ENCODE measurements around the gene IGSF11. TPM values are rescaled to one million over a fixed set of nuclear protein-coding genes. Genes with fewer than 3 reads are reported as not detected.
"Not testable (repeated sequence)": the region's sequence is repeated elsewhere in the genome, so short reads cannot be mapped to it uniquely, and the experiment has no call there.

IGSF11 gene, protein sequence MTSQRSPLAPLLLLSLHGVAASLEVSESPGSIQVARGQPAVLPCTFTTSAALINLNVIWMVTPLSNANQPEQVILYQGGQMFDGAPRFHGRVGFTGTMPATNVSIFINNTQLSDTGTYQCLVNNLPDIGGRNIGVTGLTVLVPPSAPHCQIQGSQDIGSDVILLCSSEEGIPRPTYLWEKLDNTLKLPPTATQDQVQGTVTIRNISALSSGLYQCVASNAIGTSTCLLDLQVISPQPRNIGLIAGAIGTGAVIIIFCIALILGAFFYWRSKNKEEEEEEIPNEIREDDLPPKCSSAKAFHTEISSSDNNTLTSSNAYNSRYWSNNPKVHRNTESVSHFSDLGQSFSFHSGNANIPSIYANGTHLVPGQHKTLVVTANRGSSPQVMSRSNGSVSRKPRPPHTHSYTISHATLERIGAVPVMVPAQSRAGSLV
- 0.08 and 0.41 TPM in 2 replicates for total RNA-seq (2014; rRNA removed; shearing (Covaris generic))

DNA sequence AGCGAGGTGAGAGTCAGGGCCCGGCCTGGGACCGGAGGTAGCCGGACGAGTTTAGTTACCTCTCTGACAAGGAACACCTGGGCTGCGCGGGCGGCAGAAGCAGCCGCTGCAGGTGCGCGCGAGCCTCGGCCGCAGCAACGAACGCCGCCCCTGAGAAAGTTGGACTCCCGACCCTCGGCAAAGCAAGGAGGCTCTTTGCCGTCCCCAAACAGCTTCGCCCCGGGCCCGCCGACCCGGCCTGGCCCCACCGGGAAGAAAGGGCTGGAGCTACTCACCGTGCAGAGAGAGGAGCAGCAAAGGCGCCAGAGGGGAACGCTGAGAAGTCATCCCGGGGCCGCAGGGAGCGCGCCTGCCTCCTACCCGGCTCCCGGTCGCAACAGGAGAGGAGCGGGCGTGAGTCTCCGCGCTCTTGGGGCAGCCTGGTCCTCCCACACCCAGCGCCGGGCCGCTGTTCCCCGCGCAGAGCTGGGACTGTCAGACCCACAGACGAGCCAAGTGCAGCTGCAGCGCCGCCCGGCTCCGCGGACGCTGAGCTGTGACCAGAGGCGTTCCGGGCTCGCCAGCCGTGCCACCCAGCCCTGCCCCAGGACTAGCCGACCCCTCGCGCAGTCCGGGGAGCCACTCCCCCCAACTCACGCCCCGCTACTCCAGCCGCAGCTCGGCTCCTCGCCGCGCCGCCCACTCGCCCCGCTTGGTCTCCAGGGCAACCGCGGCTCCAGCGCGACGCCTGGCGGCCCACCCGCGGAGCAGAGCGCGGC lies at the start of gene IGSF11:
Gene IGSF11, minus strand, starts transcription at position 591 of the 758 bp plus-strand sequence. Its CDS starts 264 bp downstream, at position 327.
- Histone ChIP-seq H3K4me3 (peak within 1 kb of the TSS; percentile 54), H3K36me3 (no peaks in the 10 kb centered on the region), H3K27me3 (peaks cover 7% of the 10 kb centered on the region; the same call in 1 of the 2 replicates), H3K4me1 (peaks cover 2% of the 10 kb centered on the region; the same call in 1 of the 2 replicates), H3K27ac (no peak within 1 kb of the TSS), H3K9me3 (replicated peaks) (no peaks in the 10 kb centered on the region)
- peak; percentile 79 to 80 for DNase-seq

DNA sequence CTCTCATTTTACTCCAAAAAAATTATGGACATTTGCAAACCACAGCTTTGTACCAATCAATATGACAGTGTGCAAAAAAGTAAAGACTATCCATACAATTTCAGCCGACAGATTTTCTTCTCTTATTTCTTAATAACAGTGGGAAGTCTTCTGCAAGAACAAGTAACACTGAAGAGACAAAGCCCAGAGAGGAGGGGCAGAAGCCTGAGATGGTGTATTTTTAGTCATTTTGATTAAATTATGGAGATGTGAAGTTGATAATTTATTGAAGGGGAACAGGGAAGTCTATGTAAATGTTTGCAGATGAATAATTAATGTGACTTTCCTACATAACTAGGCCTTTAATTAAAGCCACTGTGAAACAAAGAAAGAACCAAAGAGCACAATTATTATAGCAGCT lies 45.7 kb upstream of the IGSF11 start:
- H3K4me1 ChIP-seq, result no peaks in the 10 kb centered on the region
- no peak overlapping the region for H3K4me3 ChIP-seq
- no peaks in the 10 kb centered on the region for H3K36me3 ChIP-seq
- H3K9me3 ChIP-seq (replicated peaks), result no peaks in the 10 kb centered on the region
- DNase-seq, result no peak
- no peak overlapping the region for H3K27ac ChIP-seq
- H3K27me3 ChIP-seq, result no peaks in the 10 kb centered on the region

DNA sequence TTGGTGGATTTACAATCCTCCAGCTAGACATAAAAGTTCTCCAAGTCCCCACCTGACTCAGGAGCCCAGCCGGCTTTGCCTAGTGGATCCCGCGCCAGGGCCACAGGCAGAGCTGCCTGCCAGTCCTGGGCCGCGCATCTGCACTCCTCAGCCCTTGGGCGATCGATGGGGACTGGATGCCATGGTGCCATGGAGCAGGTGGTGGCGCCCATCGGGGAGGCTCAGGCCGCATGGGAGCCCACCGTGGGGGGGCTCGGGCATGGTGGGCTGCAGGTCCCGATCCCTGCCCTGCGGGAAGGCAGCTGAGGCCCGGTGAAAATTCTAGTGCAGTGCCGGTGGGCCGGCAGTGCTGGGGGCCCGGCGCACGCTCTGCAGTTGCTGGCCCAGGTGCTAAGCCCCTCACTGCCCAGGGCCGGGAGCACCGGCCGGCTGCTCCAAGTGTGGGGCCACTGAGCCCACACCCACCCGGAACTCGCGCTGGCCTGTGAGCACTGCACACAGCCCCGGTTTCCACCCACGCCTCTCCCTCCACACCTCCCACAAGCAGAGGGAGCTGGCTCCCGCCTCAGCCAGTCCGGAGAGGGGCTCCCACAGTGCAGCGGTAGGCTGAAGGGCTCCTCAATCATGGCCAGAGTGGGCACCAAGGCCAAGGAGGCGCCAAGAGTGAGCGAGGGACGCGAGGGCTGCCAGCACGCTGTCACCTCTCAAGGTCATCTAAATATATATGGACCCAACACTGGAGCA lies 38.8 kb upstream of the IGSF11 start:
- H3K9me3 ChIP-seq (replicated peaks), result no peaks in the 10 kb centered on the region
- H3K4me1 ChIP-seq, result no peaks in the 10 kb centered on the region
- DNase-seq, result no peak
- no peak overlapping the region for H3K27ac ChIP-seq
- H3K27me3 ChIP-seq, result no peaks in the 10 kb centered on the region
- H3K36me3 ChIP-seq, result no peaks in the 10 kb centered on the region
- no peak overlapping the region for H3K4me3 ChIP-seq

DNA sequence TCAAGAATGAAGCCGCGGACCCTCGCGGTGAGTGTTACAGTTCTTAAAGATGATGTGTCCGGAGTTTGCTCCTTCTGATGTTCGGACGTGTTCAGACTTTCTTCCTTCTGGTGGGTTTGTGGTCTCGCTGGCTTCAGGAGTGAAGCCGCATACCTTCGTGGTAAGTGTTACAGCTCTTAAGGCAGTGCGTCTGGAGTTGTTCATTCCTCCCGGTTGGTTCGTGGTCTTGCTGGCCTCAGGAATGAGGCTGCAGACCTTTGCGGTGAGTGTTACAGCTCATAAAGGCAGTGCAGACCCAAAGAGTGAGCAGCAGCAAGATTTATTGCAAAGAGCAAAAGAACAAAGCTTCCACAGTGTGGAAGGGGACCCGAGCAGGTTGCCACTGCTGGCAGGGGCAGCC lies 37.8 kb upstream of the IGSF11 start:
- H3K4me1 ChIP-seq; DNase-seq; H3K36me3 ChIP-seq; H3K27ac ChIP-seq; H3K9me3 ChIP-seq (replicated peaks); H3K4me3 ChIP-seq; H3K27me3 ChIP-seq: not testable (repeated sequence)

DNA sequence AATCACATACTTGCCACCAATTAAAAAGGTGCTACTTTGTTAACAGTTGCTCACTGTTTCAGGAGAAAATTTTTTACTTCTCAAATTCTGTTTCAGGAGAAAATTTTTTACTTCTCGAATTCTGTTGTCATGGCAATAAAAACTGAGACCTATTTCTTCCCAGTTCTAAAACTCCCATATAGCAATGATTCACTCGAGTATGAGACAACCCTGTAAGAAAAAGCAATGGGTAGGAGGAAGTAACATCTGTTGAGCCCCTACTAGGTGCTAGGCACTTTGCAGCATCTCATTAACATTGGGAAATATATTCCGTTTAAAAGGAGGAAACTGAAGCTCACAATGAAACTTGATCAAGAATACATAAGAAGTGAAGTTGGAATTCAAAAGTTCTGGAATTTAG lies 35.1 kb upstream of the IGSF11 start:
- no peaks in the 10 kb centered on the region for H3K27me3 ChIP-seq

DNA sequence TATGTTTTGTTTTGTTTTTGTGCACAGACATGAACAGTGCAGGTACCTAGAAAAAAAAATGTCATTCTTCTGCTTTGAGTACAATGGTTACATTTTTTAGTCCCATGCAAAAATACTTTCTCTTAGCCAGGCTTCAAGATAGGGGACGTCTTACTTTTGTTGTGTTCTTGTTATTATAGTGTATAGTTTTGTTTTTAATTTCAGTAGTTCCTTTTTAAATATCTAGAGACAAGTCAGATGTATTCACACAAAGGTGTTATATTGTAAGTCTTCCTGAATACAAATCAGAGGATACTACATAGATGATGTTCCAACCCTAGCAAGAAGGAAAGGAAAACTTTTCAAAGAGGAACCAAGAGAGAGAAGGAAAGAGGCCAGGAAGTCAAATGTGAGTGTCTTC lies 28.8 kb upstream of the IGSF11 start:
- no peaks in the 10 kb centered on the region for H3K36me3 ChIP-seq
- no peak overlapping the region for H3K27ac ChIP-seq
- no peaks in the 10 kb centered on the region for H3K4me1 ChIP-seq
- no peak overlapping the region for H3K4me3 ChIP-seq
- H3K27me3 ChIP-seq, result no peaks in the 10 kb centered on the region
- no peak for DNase-seq
- H3K9me3 ChIP-seq (replicated peaks), result no peaks in the 10 kb centered on the region

More for the DNA sequence above, 35.1 kb upstream of the IGSF11 start:
- Histone ChIP-seq H3K27ac (no peak overlapping the region), H3K4me3 (no peak overlapping the region), H3K4me1 (no peaks in the 10 kb centered on the region), H3K9me3 (replicated peaks) (no peaks in the 10 kb centered on the region), H3K36me3 (no peaks in the 10 kb centered on the region)
- DNase-seq, result no peak

DNA sequence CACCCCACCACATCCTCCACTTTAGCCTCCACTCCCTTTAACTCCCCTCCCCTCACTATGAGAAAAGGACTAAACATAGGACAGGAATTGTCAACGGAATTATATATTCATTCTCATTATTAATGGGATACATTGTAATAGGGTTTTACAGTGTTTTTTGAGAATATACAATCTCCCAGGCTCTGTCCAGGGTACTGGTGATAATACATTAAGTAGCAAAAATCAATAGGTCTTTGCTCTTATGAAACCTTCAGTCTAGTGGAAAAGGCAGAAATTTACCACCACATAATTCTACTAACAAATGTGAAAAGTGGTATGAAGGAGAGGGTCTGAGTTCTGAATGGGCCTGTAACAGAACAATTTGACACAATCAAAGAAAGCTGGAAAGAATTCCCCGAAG lies 28.2 kb upstream of the IGSF11 start:
- H3K27ac ChIP-seq, result no peak overlapping the region
- no peaks in the 10 kb centered on the region for H3K27me3 ChIP-seq
- no peak for DNase-seq

DNA sequence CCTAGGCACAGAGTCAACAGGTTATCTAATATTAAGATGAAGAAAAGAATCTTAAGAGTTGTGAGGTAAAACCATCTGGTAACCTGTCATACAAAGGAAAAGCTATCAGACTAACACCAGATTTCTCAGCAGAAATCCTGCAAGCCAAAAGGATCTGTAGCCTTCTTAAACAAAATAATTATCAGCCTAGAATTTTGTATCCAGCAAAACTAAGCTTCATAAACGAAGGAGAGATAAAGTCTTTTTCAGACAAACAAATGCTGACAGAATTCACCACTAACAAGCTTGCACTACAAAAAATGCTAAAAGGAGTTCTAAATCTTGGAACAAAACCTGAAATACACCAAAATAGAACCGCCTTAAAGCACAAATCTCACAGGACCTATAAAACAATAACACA lies 9.9 kb upstream of the IGSF11 start:
- Histone ChIP-seq H3K4me1 (no peaks in the 10 kb centered on the region), H3K36me3 (no peaks in the 10 kb centered on the region), H3K9me3 (replicated peaks) (no peaks in the 10 kb centered on the region; the same call in 1 of the 2 replicates), H3K27me3 (no peaks in the 10 kb centered on the region), H3K4me3 (no peak overlapping the region), H3K27ac (no peak overlapping the region)
- DNase-seq, result no peak

More for the DNA sequence above, 28.2 kb upstream of the IGSF11 start:
- H3K4me3 ChIP-seq, result no peak overlapping the region
- no peaks in the 10 kb centered on the region for H3K36me3 ChIP-seq
- H3K9me3 ChIP-seq (replicated peaks), result no peaks in the 10 kb centered on the region
- H3K4me1 ChIP-seq, result no peaks in the 10 kb centered on the region

DNA sequence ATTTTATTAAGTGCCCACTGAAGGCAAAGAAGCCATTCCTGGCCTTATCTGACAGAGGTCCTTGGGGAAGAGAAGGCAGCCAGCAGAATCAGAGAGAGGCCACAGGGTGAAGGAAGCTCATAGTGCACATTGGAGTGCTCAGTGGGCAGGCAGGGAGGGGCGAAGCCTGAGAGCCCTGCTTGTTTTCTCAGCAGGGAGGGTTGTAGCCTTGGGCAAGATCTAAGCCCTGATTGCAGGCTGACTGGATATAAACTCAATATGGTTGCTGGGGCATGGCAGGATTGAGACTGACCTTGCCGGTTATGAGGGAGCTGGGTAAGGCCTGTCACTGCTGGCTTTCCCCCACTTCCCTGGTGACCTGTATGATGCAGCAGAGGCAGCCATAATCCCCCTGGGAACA lies 7.5 kb upstream of the IGSF11 start:
- Histone ChIP-seq H3K27ac (no peak overlapping the region), H3K9me3 (replicated peaks) (no peaks in the 10 kb centered on the region; the same call in 1 of the 2 replicates), H3K27me3 (no peaks in the 10 kb centered on the region), H3K4me3 (no peak overlapping the region), H3K36me3 (no peaks in the 10 kb centered on the region), H3K4me1 (no peaks in the 10 kb centered on the region)
- DNase-seq, result no peak

DNA sequence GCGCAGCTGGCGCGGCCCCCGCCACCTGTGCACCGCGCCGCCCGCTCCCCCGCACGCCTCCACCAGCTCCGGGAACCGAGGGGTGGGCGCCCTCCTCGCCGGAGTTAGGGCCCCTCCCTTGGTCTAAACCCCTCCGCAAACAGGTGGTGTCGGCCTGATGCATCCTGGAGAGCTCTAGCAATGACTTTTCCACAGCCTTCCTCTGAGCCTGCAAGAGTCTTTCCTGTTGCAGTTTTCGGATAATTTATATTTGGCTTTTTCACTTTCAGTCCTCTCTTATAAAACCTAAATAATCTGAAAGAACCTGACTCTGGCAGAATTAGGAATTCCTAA lies 334 bp upstream of the IGSF11 start:
- Histone ChIP-seq H3K4me3 (peak overlapping the region; percentile 54), H3K27me3 (peaks cover 7% of the 10 kb centered on the region; the same call in 1 of the 2 replicates), H3K9me3 (replicated peaks) (no peaks in the 10 kb centered on the region), H3K27ac (no peak overlapping the region), H3K4me1 (peaks cover 2% of the 10 kb centered on the region; the same call in 1 of the 2 replicates), H3K36me3 (no peaks in the 10 kb centered on the region)
- no peak for DNase-seq

DNA sequence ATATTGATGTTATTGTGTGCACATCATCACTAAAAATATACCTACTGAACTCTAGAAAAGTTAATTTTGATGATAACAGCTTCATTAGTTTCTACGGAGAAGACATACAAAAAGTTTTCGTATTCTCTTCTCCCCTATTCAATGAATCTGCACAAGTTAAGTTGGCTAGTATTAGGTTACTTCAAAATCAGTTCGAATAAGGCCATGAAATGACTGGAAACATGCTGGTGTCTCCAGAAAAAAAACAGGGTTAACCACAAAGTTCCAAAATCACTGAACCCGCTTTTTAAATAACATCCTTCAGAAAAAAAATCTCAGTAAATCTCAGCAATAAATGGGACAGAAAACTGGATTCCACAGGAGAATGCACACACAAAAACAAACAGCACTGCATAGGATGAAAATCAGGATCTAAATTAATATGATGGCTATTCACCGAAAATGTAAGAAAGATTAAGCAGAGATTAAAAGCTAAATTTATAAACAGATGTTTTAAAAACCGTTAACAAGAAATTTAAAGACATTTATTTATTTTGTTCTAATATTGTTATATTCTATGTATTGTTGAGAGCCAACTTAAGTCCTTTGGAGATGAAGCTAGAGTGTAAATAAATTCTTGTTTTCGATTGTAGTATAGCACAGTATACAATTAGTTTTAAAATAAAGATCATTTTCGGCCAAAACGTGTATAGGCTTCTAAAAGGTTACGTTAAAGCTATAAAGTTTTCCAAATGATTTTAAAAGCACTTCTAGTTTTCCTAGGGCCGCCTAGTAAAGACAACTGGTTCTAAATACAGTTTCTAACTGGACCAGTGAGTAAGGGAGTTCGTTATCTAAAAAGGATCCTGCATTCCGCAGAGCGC lies 1.0 kb downstream of the IGSF11 start:
- Histone ChIP-seq H3K27ac (no peak overlapping the region), H3K36me3 (no peaks in the 10 kb centered on the region), H3K4me3 (peak overlapping the region; percentile 54), H3K27me3 (peaks cover 7% of the 10 kb centered on the region; the same call in 1 of the 2 replicates), H3K9me3 (replicated peaks) (no peaks in the 10 kb centered on the region), H3K4me1 (peaks cover 2% of the 10 kb centered on the region; the same call in 1 of the 2 replicates)
- DNase-seq, result no peak

DNA sequence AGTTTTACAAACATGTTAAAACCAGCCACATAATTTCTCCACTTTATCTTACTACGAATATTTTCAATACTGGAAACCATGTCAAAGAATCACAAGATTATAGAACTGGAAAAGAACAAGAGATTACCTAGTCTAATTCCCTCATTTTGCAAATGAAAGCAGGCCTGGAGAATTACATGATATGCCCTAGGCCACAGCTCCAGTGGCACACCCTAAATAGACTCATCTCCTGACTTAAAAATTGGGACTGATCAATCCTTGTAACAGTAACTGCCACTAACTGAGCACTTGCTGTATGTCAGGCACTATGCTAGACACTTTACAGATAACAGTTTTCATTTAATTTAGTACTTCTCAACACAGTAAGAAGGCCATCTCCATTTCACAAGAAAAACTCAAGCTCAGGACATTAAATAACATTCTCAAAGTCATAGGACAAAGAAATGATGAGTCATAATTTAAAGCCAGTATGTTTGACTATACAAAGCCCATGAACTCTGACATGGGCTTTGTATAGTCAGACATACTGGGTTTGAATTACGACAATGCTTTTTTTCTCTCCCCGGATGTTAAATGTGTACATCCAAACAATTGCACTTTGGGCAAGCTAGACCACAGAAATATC lies 9.4 kb downstream of the IGSF11 start:
- Histone ChIP-seq H3K9me3 (replicated peaks) (no peaks in the 10 kb centered on the region), H3K4me3 (no peak overlapping the region), H3K27ac (no peak overlapping the region)

DNA sequence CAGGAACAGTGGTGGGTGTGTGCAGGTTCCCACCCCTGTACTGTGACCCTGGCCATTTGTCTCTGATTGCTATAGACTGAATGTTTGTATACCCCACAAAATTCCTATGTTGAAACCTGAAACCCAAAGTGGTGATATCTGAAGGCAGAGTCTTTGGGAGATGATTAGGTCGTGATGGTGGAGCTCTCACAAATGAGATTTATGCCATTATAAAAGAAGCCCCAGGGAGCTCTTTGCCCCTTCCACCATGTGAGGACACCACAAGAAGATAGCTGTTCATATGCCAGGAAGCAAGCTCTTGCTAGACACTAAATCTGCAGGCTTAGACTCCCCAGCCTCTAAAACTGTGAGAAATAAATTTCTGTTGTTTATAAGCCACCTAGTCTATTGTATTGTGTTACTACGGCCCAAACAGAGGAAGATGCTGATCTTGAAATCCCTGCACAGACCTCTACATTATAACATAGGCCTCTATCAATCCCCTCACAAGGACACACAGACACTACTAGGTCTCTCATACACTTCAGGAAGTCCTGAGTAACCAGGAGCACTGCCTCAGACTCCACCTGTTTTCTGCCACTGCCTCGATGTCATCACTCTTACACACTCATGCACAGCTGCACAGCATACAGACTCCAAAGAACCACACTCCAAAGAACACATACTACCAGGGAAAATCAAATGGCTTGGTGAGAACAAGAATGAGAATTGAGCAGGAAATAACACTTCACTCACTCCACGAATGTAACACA lies 14.7 kb downstream of the IGSF11 start:
- Histone ChIP-seq H3K27ac (no peak overlapping the region), H3K4me1 (peaks cover 11% of the 10 kb centered on the region), H3K36me3 (no peaks in the 10 kb centered on the region), H3K27me3 (no peaks in the 10 kb centered on the region), H3K9me3 (replicated peaks) (no peaks in the 10 kb centered on the region), H3K4me3 (no peak overlapping the region)
- DNase-seq, result peak; percentile 8 to 42

More for the DNA sequence above, 9.4 kb downstream of the IGSF11 start:
- Histone ChIP-seq H3K4me1 (peaks cover 2% of the 10 kb centered on the region; the same call in 1 of the 2 replicates), H3K27me3 (peaks cover 3% of the 10 kb centered on the region; the same call in 1 of the 2 replicates), H3K36me3 (no peaks in the 10 kb centered on the region)
- DNase-seq, result no peak

Measured in SJCRH30 (cell line).